Keratinocyte (primary cell): ENCODE data around the gene TINAGL1.

Experiments
- EZH2 ChIP-seq: IDR thresholded peaks from one replicate; pipeline ENCODE4 v1.6.1; 2012; ENCODE audit warnings: inconsistent platforms, mild to moderate bottlenecking, low read length, moderate library complexity
- TF ChIP-seq, protein P1 (sequence below), 3 experiments: IDR thresholded peaks in 1 of 3; conservative IDR thresholded peaks in 1 of 3; optimal IDR thresholded peaks in 1 of 3; 2 replicates in 2 of 3; 3 replicates in 1 of 3; pipeline versions ENCODE3 to v1.5.1; 2011; ENCODE audit warnings: low read length in 3 of 3, mild to moderate bottlenecking in 3 of 3, moderate library complexity in 2 of 3, control low read depth in 1 of 3, inconsistent platforms in 1 of 3; ENCODE audit not compliant: insufficient read depth in 2 of 3; ENCODE audit errors: extremely low read depth in 1 of 3

DNA sequence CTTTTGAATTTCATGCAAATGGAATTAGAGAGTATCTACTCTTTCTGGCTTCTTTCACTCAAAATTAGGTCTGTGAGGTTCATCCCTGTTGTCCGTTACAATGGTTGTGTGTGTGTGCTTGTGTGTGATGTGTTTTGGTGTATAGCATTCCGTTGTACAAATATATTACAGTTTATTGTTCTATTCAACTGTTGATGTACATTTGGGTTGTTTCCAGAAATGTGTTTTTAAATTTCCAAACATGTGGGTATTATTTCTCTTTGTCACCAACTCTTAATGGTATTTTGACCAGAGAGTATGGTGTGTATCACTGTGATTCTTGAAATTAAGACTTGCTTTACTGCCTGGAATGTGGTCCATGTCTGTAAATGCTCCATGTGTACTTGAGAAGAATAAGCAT is 24.3 kb downstream of the TINAGL1 start:
- TF ChIP-seq, protein P1, sequence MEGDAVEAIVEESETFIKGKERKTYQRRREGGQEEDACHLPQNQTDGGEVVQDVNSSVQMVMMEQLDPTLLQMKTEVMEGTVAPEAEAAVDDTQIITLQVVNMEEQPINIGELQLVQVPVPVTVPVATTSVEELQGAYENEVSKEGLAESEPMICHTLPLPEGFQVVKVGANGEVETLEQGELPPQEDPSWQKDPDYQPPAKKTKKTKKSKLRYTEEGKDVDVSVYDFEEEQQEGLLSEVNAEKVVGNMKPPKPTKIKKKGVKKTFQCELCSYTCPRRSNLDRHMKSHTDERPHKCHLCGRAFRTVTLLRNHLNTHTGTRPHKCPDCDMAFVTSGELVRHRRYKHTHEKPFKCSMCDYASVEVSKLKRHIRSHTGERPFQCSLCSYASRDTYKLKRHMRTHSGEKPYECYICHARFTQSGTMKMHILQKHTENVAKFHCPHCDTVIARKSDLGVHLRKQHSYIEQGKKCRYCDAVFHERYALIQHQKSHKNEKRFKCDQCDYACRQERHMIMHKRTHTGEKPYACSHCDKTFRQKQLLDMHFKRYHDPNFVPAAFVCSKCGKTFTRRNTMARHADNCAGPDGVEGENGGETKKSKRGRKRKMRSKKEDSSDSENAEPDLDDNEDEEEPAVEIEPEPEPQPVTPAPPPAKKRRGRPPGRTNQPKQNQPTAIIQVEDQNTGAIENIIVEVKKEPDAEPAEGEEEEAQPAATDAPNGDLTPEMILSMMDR (optimal IDR thresholded peaks at IDR 0.05 in 1 of 3, IDR thresholded peaks at IDR 0.05 in 1 of 3, conservative IDR thresholded peaks at IDR 0.05 in 1 of 3; ENCODE audit: extremely low read depth in 1 of 3, insufficient read depth in 2 of 3, low read length in 3 of 3), result no peak
- TF ChIP-seq EZH2, result no peak
